GM06990 (cell line): Measurements from ENCODE around the gene CDK17.
"Not testable (repeated sequence)": the region's sequence is repeated elsewhere in the genome, so short reads cannot be mapped to it uniquely, and the experiment has no call there.

Source experiments
- DNase-seq: peaks from one replicate; pipeline ENCODE4 v3.0.0-alpha.2; 2011; ENCODE audit not compliant: insufficient read length; ENCODE audit errors: extremely low read depth
- H3K27me3 ChIP-seq: replicated peaks from 2 replicates; pipeline ENCODE4 v1.6.0; 2011; ENCODE audit warnings: low read length; ENCODE audit not compliant: control insufficient read depth, insufficient read depth
- H3K36me3 ChIP-seq: 2 replicates; pipeline ENCODE4 v1.5.1; 2011; ENCODE audit warnings: low read length; ENCODE audit not compliant: control insufficient read depth, insufficient read depth
- H3K4me3 ChIP-seq: replicated peaks from 2 replicates; pipeline ENCODE4 v1.5.1; 2011; ENCODE audit warnings: low read depth, mild to moderate bottlenecking, control low read depth, low read length
- CTCF ChIP-seq: IDR thresholded peaks from 2 replicates; pipeline ENCODE4 v1.5.1; 2011; ENCODE audit warnings: low read length, control low read depth, mild to moderate bottlenecking, inconsistent platforms; ENCODE audit not compliant: insufficient read depth, poor library complexity, severe bottlenecking

Gene CDK17

GRCh38 chr12:96421014-96421413 lies 20.8 kb upstream of the CDK17 start:
- Histone ChIP-seq H3K27me3 (no peaks in the 10 kb centered on the region), H3K4me3 (no peak overlapping the region), H3K36me3 (no peaks in the 10 kb centered on the region)
- DNase-seq: no peak
- no peak for TF ChIP-seq CTCF

GRCh38 chr12:96420277-96420835 lies 20.1 kb upstream of the CDK17 start:
- no peak for DNase-seq
- Histone ChIP-seq H3K4me3 (no peak overlapping the region), H3K27me3 (no peaks in the 10 kb centered on the region), H3K36me3 (no peaks in the 10 kb centered on the region)
- TF ChIP-seq CTCF: no peak

GRCh38 chr12:96419576-96420276 lies 19.5 kb upstream of the CDK17 start:
- no peak for TF ChIP-seq CTCF
- DNase-seq: peak; percentile 42

GRCh38 chr12:96417688-96418087 lies 17.4 kb upstream of the CDK17 start:
- H3K36me3 ChIP-seq, DNase-seq, H3K27me3 ChIP-seq, H3K4me3 ChIP-seq: not testable (repeated sequence)

More at GRCh38 chr12:96419576-96420276, 19.5 kb upstream of the CDK17 start:
- no peaks in the 10 kb centered on the region for H3K36me3 ChIP-seq
- H3K27me3 ChIP-seq: no peaks in the 10 kb centered on the region
- H3K4me3 ChIP-seq: no peak overlapping the region

GRCh38 chr12:96416033-96416799 lies 16.0 kb upstream of the CDK17 start:
- no peak for TF ChIP-seq CTCF
- Histone ChIP-seq H3K4me3 (no peak overlapping the region), H3K36me3 (no peaks in the 10 kb centered on the region), H3K27me3 (no peaks in the 10 kb centered on the region)
- DNase-seq: no peak

GRCh38 chr12:96414637-96415036 lies 14.4 kb upstream of the CDK17 start:
- no peak for TF ChIP-seq CTCF

More at GRCh38 chr12:96414637-96415036, 14.4 kb upstream of the CDK17 start:
- no peak for DNase-seq
- H3K36me3 ChIP-seq: no peaks in the 10 kb centered on the region
- H3K27me3 ChIP-seq: no peaks in the 10 kb centered on the region
- no peak overlapping the region for H3K4me3 ChIP-seq
